ENCODE results near the gene NECTIN1.

GRCh38 chr11:119679346-119679745 lies 49.7 kb downstream of the NECTIN1 start:
- TF ChIP-seq CTCF (IDR thresholded peaks at IDR 0.05; ENCODE audit: low read depth, low read length, poor library complexity, severe bottlenecking), result no peak
- no peak for TF ChIP-seq EZH2phosphoT487 (IDR thresholded peaks at IDR 0.05; ENCODE audit: borderline replicate concordance, low read length)

Data from DOHH2 (cell line).